Epithelial cell of esophagus (primary cell): ENCODE data around the gene ARID1A.

Experiments used
- DNase-seq: peaks from one replicate; pipeline ENCODE4 v3.0.0; 2010; ENCODE audit warnings: low read depth
- H3K4me3 ChIP-seq: 2 replicates; pipeline ENCODE4 v1.5.1; 2011; ENCODE audit warnings: mild to moderate bottlenecking, low read length, control low read depth
- TF ChIP-seq, protein P1 (sequence below): IDR thresholded peaks from 2 replicates; pipeline ENCODE4 v1.5.1; 2011; ENCODE audit warnings: low read depth, mild to moderate bottlenecking, low read length, control low read depth, inconsistent platforms; ENCODE audit not compliant: insufficient read depth; ENCODE audit errors: missing control alignments

Gene ARID1A

DNA sequence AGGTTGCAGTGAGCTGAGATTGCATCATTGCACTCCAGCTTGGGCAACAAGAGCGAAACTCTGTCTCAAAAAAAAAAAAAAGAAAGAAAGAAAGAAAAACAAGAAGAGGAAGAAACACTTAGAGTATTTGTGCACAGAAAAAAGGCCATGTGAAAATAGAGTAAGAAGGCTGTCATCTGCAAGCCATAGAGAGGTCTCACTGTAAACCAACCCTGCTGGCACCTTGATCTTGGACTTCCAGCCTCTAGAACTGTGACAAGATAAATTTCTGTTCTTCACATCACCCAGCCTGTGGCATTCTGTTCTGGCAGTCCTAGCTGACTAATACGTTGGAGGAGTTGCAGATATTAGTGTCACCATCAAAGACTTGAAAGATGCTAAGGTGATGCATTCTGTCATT is 118.6 kb downstream of the ARID1A start:
- TF ChIP-seq, protein P1, sequence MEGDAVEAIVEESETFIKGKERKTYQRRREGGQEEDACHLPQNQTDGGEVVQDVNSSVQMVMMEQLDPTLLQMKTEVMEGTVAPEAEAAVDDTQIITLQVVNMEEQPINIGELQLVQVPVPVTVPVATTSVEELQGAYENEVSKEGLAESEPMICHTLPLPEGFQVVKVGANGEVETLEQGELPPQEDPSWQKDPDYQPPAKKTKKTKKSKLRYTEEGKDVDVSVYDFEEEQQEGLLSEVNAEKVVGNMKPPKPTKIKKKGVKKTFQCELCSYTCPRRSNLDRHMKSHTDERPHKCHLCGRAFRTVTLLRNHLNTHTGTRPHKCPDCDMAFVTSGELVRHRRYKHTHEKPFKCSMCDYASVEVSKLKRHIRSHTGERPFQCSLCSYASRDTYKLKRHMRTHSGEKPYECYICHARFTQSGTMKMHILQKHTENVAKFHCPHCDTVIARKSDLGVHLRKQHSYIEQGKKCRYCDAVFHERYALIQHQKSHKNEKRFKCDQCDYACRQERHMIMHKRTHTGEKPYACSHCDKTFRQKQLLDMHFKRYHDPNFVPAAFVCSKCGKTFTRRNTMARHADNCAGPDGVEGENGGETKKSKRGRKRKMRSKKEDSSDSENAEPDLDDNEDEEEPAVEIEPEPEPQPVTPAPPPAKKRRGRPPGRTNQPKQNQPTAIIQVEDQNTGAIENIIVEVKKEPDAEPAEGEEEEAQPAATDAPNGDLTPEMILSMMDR, result no peak
- H3K4me3 ChIP-seq, result no peak overlapping the region

DNA sequence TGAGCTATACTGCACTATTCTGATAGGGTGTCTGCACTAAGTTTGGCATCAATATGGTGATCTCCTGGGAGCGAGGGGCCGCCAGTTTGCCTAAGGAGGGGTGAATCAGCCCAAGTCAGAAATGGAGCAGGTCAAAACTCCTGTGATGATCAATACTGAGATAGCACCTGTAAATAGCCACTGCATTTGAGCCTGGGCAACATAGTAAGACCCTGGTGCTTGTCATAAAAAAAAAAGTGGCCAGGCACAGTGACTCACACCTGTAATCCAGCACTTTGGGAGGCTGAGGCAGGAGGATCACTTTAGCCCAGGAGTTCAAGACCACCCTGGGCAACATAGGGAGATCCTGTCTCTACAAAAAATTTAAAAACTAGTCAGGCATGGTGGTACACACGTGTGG is 119.1 kb downstream of the ARID1A start:
- DNase-seq, result no peak
- TF ChIP-seq, protein P1, result no peak
- no peak overlapping the region for H3K4me3 ChIP-seq

More for the DNA sequence above, 118.6 kb downstream of the ARID1A start:
- no peak for DNase-seq

DNA sequence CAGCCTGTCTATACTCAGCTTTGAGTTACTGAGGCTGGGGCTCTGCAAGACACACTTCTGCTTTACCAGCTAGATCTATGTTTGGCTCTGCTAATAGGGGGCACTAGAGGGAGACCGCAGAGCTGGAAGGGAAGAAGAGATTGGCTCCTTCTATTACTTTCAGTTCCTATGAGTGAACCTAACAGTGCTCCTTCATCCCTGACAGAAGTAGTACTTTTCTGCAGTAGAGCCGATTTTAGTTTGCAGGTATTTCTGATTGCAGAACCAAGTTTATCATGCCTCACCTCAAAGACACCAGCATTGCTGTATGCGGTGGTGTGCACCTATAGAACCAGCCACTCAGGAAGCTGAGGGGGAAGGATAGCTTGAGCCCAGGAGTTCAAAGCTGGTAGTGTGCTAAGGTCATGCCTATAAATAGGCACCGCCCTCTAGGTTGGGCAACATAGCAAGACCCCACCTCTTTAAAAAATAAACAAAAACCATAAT is 125.0 kb downstream of the ARID1A start:
- TF ChIP-seq, protein P1, result no peak
- H3K4me3 ChIP-seq, result no peak overlapping the region
- no peak for DNase-seq

DNA sequence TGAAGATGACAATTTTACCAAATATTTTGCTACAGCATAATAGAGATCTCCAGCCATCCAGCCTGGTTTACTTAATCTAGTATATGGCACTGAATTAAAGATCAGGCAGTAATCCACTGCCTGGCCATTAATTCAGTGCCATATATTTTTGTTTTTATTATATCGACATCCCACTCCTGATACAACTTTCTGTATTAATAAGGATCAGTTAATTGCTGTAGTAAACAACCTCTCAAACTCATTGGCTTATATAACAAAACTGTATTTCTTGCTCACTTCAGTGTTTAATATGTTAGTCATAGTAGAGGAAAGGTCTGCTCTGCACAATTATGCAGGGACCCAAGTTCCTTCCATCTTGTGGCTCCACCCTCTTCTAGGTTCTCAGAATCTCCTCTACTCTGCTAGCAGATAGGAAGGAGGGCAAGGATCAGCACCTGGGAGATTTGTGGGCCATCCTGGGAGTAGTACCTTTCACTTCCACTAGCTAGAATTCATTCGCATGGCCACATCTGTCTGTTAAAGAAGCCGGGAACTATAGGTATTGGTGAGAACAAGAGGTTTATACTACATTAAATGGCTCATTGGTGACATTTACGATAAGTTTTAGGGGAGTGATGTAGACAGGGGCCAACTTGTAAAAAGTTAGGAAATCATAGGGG is 127.1 kb downstream of the ARID1A start:
- no peak for DNase-seq
- no peak overlapping the region for H3K4me3 ChIP-seq
- TF ChIP-seq, protein P1, result no peak

DNA sequence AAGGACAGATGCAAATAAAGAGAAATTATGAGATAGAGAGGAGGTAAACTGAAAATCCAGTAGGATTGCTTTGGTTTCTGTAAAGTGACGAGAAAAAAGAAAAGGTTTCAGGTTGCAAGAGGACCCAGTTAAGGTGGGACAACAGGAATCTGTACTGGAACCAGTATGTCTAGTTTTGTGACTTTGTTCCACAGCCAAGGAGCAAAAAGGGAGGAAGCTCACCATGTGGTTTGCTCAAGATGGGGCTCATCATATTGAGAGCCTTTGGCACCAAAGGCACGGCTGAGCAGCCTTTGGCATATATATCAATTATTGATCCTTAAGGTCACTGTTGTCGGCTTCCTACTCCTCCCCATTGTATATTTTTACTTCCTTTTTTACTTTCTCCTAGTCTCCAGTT is 128.9 kb downstream of the ARID1A start:
- H3K4me3 ChIP-seq, result no peak overlapping the region
- DNase-seq, result peak; percentile 75
- TF ChIP-seq, protein P1, result no peak

DNA sequence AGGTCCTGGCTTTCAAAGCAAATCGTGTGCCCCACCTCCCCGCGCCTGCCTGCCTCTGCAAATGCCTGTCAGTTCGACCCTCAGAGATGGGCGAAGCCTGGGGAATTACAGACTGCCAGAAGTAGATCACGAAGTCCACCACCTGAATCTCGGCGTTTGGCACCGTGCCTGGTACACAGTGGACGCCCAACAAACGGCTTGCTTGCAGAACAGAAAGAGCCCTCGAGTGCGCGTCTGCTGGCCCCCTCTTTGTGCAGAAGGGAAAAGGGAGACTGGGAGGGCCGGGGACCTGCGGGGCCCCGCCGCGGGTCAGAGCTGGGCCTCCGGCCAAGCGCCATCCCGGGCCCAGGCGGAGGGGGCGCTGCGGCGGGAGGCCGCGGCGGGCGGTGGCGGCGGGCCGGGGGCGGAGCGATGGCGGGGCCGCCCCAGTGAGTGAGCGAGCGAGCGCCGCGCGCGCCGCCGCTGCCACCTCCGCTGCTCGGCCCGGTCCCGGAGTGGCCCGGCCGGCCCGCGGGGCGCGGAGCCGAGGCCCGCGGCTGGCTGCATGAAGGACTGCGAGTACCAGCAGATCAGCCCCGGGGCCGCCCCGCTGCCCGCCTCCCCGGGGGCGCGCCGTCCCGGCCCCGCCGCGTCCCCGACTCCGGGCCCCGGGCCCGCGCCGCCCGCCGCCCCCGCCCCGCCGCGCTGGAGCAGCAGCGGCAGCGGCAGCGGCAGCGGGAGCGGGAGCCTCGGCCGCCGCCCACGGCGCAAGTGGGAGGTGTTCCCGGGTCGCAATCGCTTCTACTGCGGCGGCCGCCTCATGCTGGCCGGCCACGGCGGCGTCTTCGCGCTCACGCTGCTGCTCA is 130.7 kb downstream of the ARID1A start, which contains the start of gene ZDHHC18:
Gene ZDHHC18, plus strand, starts transcription at position 428 of the 845 bp plus-strand sequence. Its CDS starts 117 bp downstream, at position 545.
- TF ChIP-seq, protein P1, result peak; percentile 17
- peak within 1 kb of the TSS; percentile 62 for H3K4me3 ChIP-seq
- DNase-seq, result peak; percentile 66
